ENCODE data around the gene AKAIN1.

AKAIN1 gene

DNA sequence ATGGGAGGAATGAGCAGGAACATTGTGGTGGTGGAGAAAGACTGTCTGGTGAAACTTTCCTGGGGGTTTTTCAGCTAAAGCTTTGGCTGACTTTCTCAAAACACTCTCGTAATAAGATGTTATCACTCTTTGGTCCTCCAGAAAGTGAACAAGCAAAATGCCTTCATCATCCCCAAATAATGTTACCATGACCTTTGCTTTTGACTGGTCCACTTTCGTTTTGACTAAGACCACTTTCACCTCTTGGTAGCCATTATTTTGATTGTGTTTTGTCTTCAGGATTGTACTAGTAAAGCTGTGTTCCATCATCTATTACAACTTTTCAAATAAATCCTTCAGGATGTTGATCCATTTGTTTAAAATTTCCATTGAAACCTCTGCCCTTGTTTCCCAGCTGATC is 103.2 kb downstream of the AKAIN1 start:
- DNase-seq (ENCODE audit: low spot score): no peak
